WTC11 (cell line): ENCODE data around the gene CLCA2. TPM values are rescaled to one million over a fixed set of nuclear protein-coding genes. Genes with fewer than 3 reads are reported as not detected.
A peak's percentile ranks its signal among the peaks of the same experiment; 100 is the strongest.

Experiments
- ATAC-seq: fragments of 200-7000 bp; cut with Tn5 transposase; 2 replicates; pipeline ENCODE4 v1.10.0; 2021; ENCODE audit warnings: mild to moderate bottlenecking, moderate library complexity
- Bru-seq: library from RNA; stranded (reverse); fragments of 400-500 nt; gene quantifications from one replicate; lab custom pipeline; 2021; lab: Mats Ljungman, UMichigan
- CTCF ChIA-PET: fragments of 300-600 bp; sonication (Branson Sonifier 250); formaldehyde crosslinking; loops from one replicate; lab custom pipeline; 2021; ENCODE audit warnings: antibody characterized with exemption; lab: Charles Lee
- POLR2A ChIA-PET: fragments of 350-600 bp; sonication (Branson Sonifier 250); formaldehyde crosslinking; loops from one replicate; lab custom pipeline; 2021; ENCODE audit warnings: antibody characterized with exemption; lab: Charles Lee
- DNase-seq: peaks from one replicate; pipeline ENCODE4 v3.0.0; 2021; ENCODE audit warnings: low spot score
- H3K27ac Mint-ChIP-seq: 2 replicates; pipeline ENCODE4 v1.8.0; 2021; ENCODE audit warnings: mixed read lengths
- H3K27me3 Mint-ChIP-seq: 2 replicates; pipeline ENCODE4 v1.8.0; 2021; ENCODE audit warnings: low read depth, mild to moderate bottlenecking, moderate library complexity, mixed read lengths
- H3K36me3 Mint-ChIP-seq: 2 replicates; pipeline ENCODE4 v1.8.0; 2021; ENCODE audit warnings: mixed read lengths
- H3K4me1 Mint-ChIP-seq: 2 replicates; pipeline ENCODE4 v1.8.0; 2022; ENCODE audit warnings: mixed read lengths
- H3K4me3 Mint-ChIP-seq: 2 replicates; pipeline ENCODE4 v1.8.0; 2021; ENCODE audit warnings: mild to moderate bottlenecking, moderate library complexity, mixed read lengths
- H3K9me3 Mint-ChIP-seq: 2 replicates; pipeline ENCODE4 v1.8.0; 2021; ENCODE audit warnings: mixed read lengths
- ATF6 ChIP-seq: sonication (generic); formaldehyde crosslinking; IDR thresholded peaks from 2 replicates; pipeline ENCODE4 v1.8.1; 2023; ENCODE audit warnings: mild to moderate bottlenecking, missing genetic modification reagents
- FOXP4 ChIP-seq: sonication (generic); formaldehyde crosslinking; IDR thresholded peaks from 2 replicates; pipeline ENCODE4 v1.8.0; 2022; ENCODE audit warnings: mild to moderate bottlenecking, missing genetic modification reagents
- GABPB1 ChIP-seq: sonication (generic); formaldehyde crosslinking; IDR thresholded peaks from 2 replicates; pipeline ENCODE4 v1.8.1; 2023; ENCODE audit warnings: mild to moderate bottlenecking, missing genetic modification reagents
- KAT7 ChIP-seq: sonication (generic); formaldehyde crosslinking; IDR thresholded peaks from 2 replicates; pipeline ENCODE4 v1.8.1; 2023; ENCODE audit warnings: missing genetic modification reagents, mild to moderate bottlenecking, borderline replicate concordance
- MLX ChIP-seq: sonication (generic); formaldehyde crosslinking; IDR thresholded peaks from 2 replicates; pipeline ENCODE4 v1.8.1; 2023; ENCODE audit warnings: mild to moderate bottlenecking, missing genetic modification reagents, moderate library complexity
- NFATC4 ChIP-seq: fragments of 250-450 bp; sonication (Bioruptor Pico); IDR thresholded peaks from 2 replicates; pipeline ENCODE4 v1.9.0; 2021; ENCODE audit warnings: mild to moderate bottlenecking
- NR3C1 ChIP-seq: sonication (generic); formaldehyde crosslinking; conservative IDR thresholded peaks from 2 replicates; pipeline ENCODE4 v1.8.1; 2023; ENCODE audit warnings: low read depth, mild to moderate bottlenecking, missing genetic modification reagents
- PRDM15 ChIP-seq: sonication (generic); formaldehyde crosslinking; IDR thresholded peaks from 2 replicates; pipeline ENCODE4 v1.8.0; 2022; ENCODE audit warnings: missing genetic modification reagents
- SOX15 ChIP-seq: fragments of 250-450 bp; sonication (Bioruptor Pico); IDR thresholded peaks from 2 replicates; pipeline ENCODE4 v1.9.0; 2021; ENCODE audit warnings: mild to moderate bottlenecking
- TCF7 ChIP-seq: sonication (generic); formaldehyde crosslinking; IDR thresholded peaks from 2 replicates; pipeline ENCODE4 v1.8.0; 2022; ENCODE audit warnings: mild to moderate bottlenecking, low read depth, missing genetic modification reagents, moderate library complexity
- USF1 ChIP-seq: sonication (generic); formaldehyde crosslinking; IDR thresholded peaks from 2 replicates; pipeline ENCODE4 v1.8.0; 2022; ENCODE audit warnings: mild to moderate bottlenecking, missing genetic modification reagents
- ZBTB43 ChIP-seq: sonication (generic); formaldehyde crosslinking; IDR thresholded peaks from 2 replicates; pipeline ENCODE4 v1.8.1; 2023; ENCODE audit warnings: mild to moderate bottlenecking, missing genetic modification reagents
- ZNF317 ChIP-seq: sonication (generic); formaldehyde crosslinking; IDR thresholded peaks from 2 replicates; pipeline ENCODE4 v1.8.1; 2023; ENCODE audit warnings: low read depth, mild to moderate bottlenecking, moderate library complexity, missing genetic modification reagents, borderline replicate concordance
- ZNF425 ChIP-seq: fragments of 250-450 bp; sonication (Bioruptor Pico); conservative IDR thresholded peaks from 2 replicates; pipeline ENCODE4 v1.9.0; 2021; ENCODE audit warnings: mild to moderate bottlenecking
- ZNF671 ChIP-seq: fragments of 250-450 bp; sonication (Bioruptor Pico); IDR thresholded peaks from 2 replicates; pipeline ENCODE4 v1.8.0; 2021; ENCODE audit warnings: mild to moderate bottlenecking
- long read RNA-seq, 3 experiments: library from RNA in 1 of 3; library from capped mRNA in 1 of 3; library from polyadenylated mRNA in 1 of 3; unstranded in 2 of 3; stranded (forward) in 1 of 3; transcript quantifications; one replicate each; pipeline ENCODE4 v2.0.0, GENCODE V29; 2021
- total RNA-seq: library from RNA; stranded (reverse); gene quantifications from 3 replicates; pipeline ENCODE4 v1.2.3, GENCODE V29; 2021

CLCA2 gene
- 0.05 to 0.07 TPM in 2 of 3 replicates, not detected in the other for total RNA-seq
- Bru-seq, nascent RNA: percentile 1 among the genes with signal in this experiment
- long read RNA-seq, experiment 1: 0 reads
- long read RNA-seq, experiment 2: 0 reads
- long read RNA-seq, experiment 3: 0 reads

GRCh38 chr1:86423873-86424272 is at the start of gene CLCA2:
TSS of gene CLCA2 (plus strand) at chr1:86424171. CDS start at chr1:86424248, 77 bp downstream.
- no peak within 1 kb of the TSS for H3K27ac Mint-ChIP-seq
- ATAC-seq (no peak), DNase-seq (no peak)
- ChIA-PET CTCF (no interaction called here), POLR2A (no interaction called here)
- H3K9me3 Mint-ChIP-seq: no peaks in the 10 kb centered on the region
- no peaks in the 10 kb centered on the region for H3K27me3 Mint-ChIP-seq
- H3K4me3 Mint-ChIP-seq: no peak within 1 kb of the TSS
- TF ChIP-seq ZNF317 (CRISPR knock-in tag): no peak
- TF ChIP-seq NR3C1 (CRISPR knock-in tag): no peak
- no peak for TF ChIP-seq MLX (CRISPR knock-in tag)
- TF ChIP-seq GABPB1 (CRISPR knock-in tag): no peak
- TF ChIP-seq NFATC4 (CRISPR knock-in tag): no peak
- no peak for TF ChIP-seq SOX15 (CRISPR knock-in tag)
- peaks cover 2% of the 10 kb centered on the region for H3K4me1 Mint-ChIP-seq
- H3K36me3 Mint-ChIP-seq: no peaks in the 10 kb centered on the region

- DNase-seq (no peak), ATAC-seq (no peak)
- ChIA-PET CTCF (no interaction called here), POLR2A (no interaction called here)
- no peak overlapping the region for H3K27ac Mint-ChIP-seq
- no peaks in the 10 kb centered on the region for H3K4me1 Mint-ChIP-seq
- TF ChIP-seq PRDM15: no peak
- H3K4me3 Mint-ChIP-seq: no peak overlapping the region
- H3K27me3 Mint-ChIP-seq: no peaks in the 10 kb centered on the region
- H3K9me3 Mint-ChIP-seq: peaks cover 28% of the 10 kb centered on the region
- H3K36me3 Mint-ChIP-seq: peaks cover 42% of the 10 kb centered on the region
Observed at GRCh38 chr1:86375688-86376087, 48.3 kb upstream of the CLCA2 start.

GRCh38 chr1:86377341-86377740 is 46.6 kb upstream of the CLCA2 start:
- peaks cover 28% of the 10 kb centered on the region for H3K9me3 Mint-ChIP-seq
- ChIA-PET CTCF (no interaction called here), POLR2A (no interaction called here)
- ATAC-seq: no peak
- H3K4me3 Mint-ChIP-seq: no peak overlapping the region
- no peak overlapping the region for H3K27ac Mint-ChIP-seq
- DNase-seq: no peak
- no peaks in the 10 kb centered on the region for H3K27me3 Mint-ChIP-seq
- TF ChIP-seq ZNF671 (CRISPR knock-in tag): no peak
- TF ChIP-seq USF1 (CRISPR knock-in tag): no peak
- H3K4me1 Mint-ChIP-seq: no peaks in the 10 kb centered on the region
- peaks cover 42% of the 10 kb centered on the region for H3K36me3 Mint-ChIP-seq

- Mint-ChIP-seq H3K4me3 (no peak overlapping the region), H3K27me3 (no peaks in the 10 kb centered on the region), H3K9me3 (peaks cover 28% of the 10 kb centered on the region), H3K27ac (no peak overlapping the region), H3K36me3 (peaks cover 36% of the 10 kb centered on the region), H3K4me1 (no peaks in the 10 kb centered on the region)
- POLR2A ChIA-PET: no interaction called here
- CTCF ChIA-PET: no interaction called here
- ATAC-seq: no peak
- no peak for DNase-seq
- TF ChIP-seq ZBTB43 (CRISPR knock-in tag) (no peak), ATF6 (no peak), ZNF425 (no peak), TCF7 (CRISPR knock-in tag) (no peak), FOXP4 (CRISPR knock-in tag) (no peak), KAT7 (CRISPR knock-in tag) (no peak)
Observed at GRCh38 chr1:86378813-86379212, 45.2 kb upstream of the CLCA2 start.
